Measurements from ENCODE around the gene DEPDC5. TPM values are rescaled to one million over a fixed set of nuclear protein-coding genes. Genes with fewer than 3 reads are reported as not detected.
"Not testable (repeated sequence)": the region's sequence is repeated elsewhere in the genome, so short reads cannot be mapped to it uniquely, and the experiment has no call there.

The DEPDC5 gene
- total RNA-seq, 4 donors from 2014 or later = 25.9 to 86.4 (median 45.6) TPM

DNA sequence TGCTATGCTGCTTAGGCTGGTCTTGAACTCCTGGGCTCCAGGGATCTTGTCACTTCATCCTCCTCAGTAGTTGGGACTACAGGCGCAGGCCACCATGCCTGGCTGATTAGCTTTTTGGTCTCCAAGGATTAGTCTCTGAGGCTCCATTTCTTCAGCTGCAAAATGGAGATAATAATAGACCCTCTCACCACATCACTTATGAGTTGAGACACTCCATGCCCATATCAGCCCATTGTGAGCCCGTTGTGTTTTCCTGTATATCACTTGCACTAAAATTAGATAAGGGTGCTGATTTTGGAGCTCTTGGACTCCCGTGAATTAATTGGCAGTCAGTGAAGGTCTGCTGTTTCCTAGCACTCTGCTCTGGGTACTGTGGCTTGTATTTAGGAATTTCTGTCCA, 36.0 kb downstream of the DEPDC5 start:
- 72 to 88% methylated on average over 2 to 3 of the region's 3 CpGs for WGBS, 2 donors (ENCODE audit: low coverage in 1 of 2)
- intact Hi-C loops (cut with DNase I; ENCODE audit: low total_unique reads) = no loop called here
- Histone ChIP-seq H3K27ac (no peak overlapping the region), H3K4me3 (no peak overlapping the region), H3K36me3 (peaks cover 0 to 20% (median 4%) of the 10 kb centered on the region in 4 donors), H3K27me3 (no peaks in the 10 kb centered on the region), H3K9me3 (no peaks in the 10 kb centered on the region), H3K4me1 (no peaks in the 10 kb centered on the region)
- DNase-seq = no peak
- in situ Hi-C loops (cut with MboI; ENCODE audit: low pct_ligation_motif_present in 1 of 4, low pct_unique_long_range_greater_than_20kb in 1 of 4, low sequenced_read_pairs in 3 of 4) = loop anchor here in 1 of 4 donors (25.0 kb wide), 1 partner anchor 472 kb away; the partner anchor contains the start of gene SLC5A4
- TF ChIP-seq CTCF (IDR thresholded peaks at IDR 0.05) (no peak), EP300 (IDR thresholded peaks at IDR 0.05; ENCODE audit: low read depth) (no peak), POLR2A (IDR thresholded peaks at IDR 0.05) (no peak), POLR2AphosphoS5 (IDR thresholded peaks at IDR 0.05) (no peak)

DNA sequence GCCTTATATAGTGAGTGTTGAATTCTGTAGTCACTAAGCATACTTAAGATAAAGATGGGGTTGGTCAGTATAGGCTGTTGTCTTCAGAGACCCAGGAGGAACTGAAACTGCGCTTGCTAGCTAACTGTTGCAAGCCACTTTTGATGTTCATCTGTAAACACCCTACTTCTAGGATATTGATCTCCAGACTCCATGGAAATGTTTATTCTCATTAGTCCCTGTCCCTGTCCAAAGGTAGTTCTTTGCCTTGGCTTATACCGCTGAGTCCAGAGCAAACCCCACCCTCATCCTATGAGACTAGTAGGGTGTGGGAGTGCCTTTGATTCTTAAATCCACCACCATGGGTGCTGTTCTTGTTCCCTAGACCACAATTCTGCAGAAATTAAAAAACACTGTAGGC, 36.4 kb downstream of the DEPDC5 start:
- 86 to 93% methylated on average over 2 of the region's 2 CpGs for WGBS, 2 donors (ENCODE audit: low coverage in 1 of 2)
- intact Hi-C loops (cut with DNase I; ENCODE audit: low total_unique reads) (no loop called here), in situ Hi-C loops (cut with MboI; ENCODE audit: low pct_ligation_motif_present in 1 of 4, low pct_unique_long_range_greater_than_20kb in 1 of 4, low sequenced_read_pairs in 3 of 4) (loop anchor here in 1 of 4 donors (25.0 kb wide), 1 partner anchor 472 kb away; the partner anchor contains the start of gene SLC5A4)
- TF ChIP-seq CTCF (IDR thresholded peaks at IDR 0.05) = no peak
- TF ChIP-seq EP300 (IDR thresholded peaks at IDR 0.05; ENCODE audit: low read depth) = no peak
- TF ChIP-seq POLR2A (IDR thresholded peaks at IDR 0.05) = no peak
- DNase-seq = no peak
- H3K27ac ChIP-seq = no peak overlapping the region
- H3K9me3 ChIP-seq = no peaks in the 10 kb centered on the region
- no peak overlapping the region for H3K4me3 ChIP-seq
- H3K27me3 ChIP-seq = no peaks in the 10 kb centered on the region
- H3K4me1 ChIP-seq = no peaks in the 10 kb centered on the region
- peaks cover 0 to 18% (median 3%) of the 10 kb centered on the region in 4 donors for H3K36me3 ChIP-seq

DNA sequence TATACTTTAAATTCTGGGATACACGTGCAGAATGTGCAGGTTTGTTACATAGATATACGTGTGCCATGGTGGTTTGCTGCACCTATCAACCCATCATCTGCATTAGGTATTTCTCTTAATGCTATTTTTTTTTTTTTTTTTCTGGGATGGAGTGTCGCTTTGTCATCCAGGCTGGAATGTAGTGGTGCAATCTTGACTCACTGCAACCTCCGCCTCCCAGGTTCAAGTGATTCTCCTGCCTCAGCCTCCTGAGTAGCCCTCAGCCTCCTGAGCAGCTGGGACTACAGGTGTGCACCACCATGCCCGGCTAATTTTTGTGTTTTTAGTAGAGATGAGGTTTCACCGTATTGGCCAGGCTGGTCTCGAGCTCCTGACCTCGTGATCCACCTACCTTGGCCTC, 45.5 kb downstream of the DEPDC5 start:
- intact Hi-C loops (cut with DNase I; ENCODE audit: low total_unique reads); H3K27ac ChIP-seq; H3K4me1 ChIP-seq; H3K9me3 ChIP-seq; DNase-seq; H3K4me3 ChIP-seq; H3K27me3 ChIP-seq: not testable (repeated sequence)
- H3K36me3 ChIP-seq = peaks cover 0 to 69% (median 19%) of the 10 kb centered on the region in 4 donors
- WGBS, 2 donors (ENCODE audit: low coverage in 1 of 2) = 82 to 100% methylated on average over 1 to 8 of the region's 8 CpGs
- in situ Hi-C loops (cut with MboI; ENCODE audit: low pct_ligation_motif_present in 1 of 4, low pct_unique_long_range_greater_than_20kb in 1 of 4, low sequenced_read_pairs in 3 of 4) = loop anchor here in 1 of 4 donors (25.0 kb wide), 1 partner anchor 463 kb away; the partner anchor contains the start of gene SLC5A4

DNA sequence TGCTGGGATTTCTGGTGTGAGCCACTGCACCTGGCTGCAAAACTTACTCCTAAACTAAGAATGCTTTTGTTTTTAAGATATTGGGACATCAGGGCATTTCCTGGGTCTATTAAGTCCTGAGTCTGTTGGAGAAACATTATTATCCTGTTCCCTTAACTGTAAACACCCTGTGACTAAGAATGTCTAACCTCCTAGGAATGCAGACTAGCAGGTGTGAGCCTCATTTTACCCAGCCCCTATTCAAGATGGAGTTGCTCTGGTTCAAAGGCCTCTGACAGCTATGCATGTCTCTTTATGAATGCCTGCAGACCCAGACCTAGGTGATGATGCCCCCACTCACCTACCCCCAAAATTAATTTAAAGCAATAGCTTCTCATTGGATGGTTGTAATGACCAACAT, 46.2 kb downstream of the DEPDC5 start:
- no peak overlapping the region for H3K4me3 ChIP-seq
- H3K36me3 ChIP-seq = peaks cover 0 to 76% (median 22%) of the 10 kb centered on the region in 4 donors
- no peaks in the 10 kb centered on the region for H3K4me1 ChIP-seq
- no peak for TF ChIP-seq POLR2A (IDR thresholded peaks at IDR 0.05)
- TF ChIP-seq CTCF (IDR thresholded peaks at IDR 0.05) = no peak
- no peak for TF ChIP-seq POLR2AphosphoS5 (IDR thresholded peaks at IDR 0.05)
- no peak for TF ChIP-seq EP300 (IDR thresholded peaks at IDR 0.05; ENCODE audit: low read depth)
- no peaks in the 10 kb centered on the region for H3K27me3 ChIP-seq
- in situ Hi-C loops (cut with MboI; ENCODE audit: low pct_ligation_motif_present in 1 of 4, low pct_unique_long_range_greater_than_20kb in 1 of 4, low sequenced_read_pairs in 3 of 4) = no loop called here
- intact Hi-C loops (cut with DNase I; ENCODE audit: low total_unique reads) = no loop called here
- no peaks in the 10 kb centered on the region for H3K9me3 ChIP-seq
- DNase-seq = no peak
- H3K27ac ChIP-seq = no peak overlapping the region

- intact Hi-C loops (cut with DNase I; ENCODE audit: low total_unique reads); DNase-seq; H3K4me3 ChIP-seq; H3K4me1 ChIP-seq; H3K27me3 ChIP-seq; H3K27ac ChIP-seq; in situ Hi-C loops (cut with MboI; ENCODE audit: low pct_ligation_motif_present in 1 of 4, low pct_unique_long_range_greater_than_20kb in 1 of 4, low sequenced_read_pairs in 3 of 4); H3K9me3 ChIP-seq: not testable (repeated sequence)
- WGBS, 2 donors (ENCODE audit: low coverage in 1 of 2) = 99 to 100% methylated on average over 3 to 6 of the region's 6 CpGs
- peaks cover 0 to 84% (median 26%) of the 10 kb centered on the region in 4 donors for H3K36me3 ChIP-seq
Observed at GRCh38 chr22:31800861-31801260, 47.0 kb downstream of the DEPDC5 start.

Data from transverse colon (tissue), 4 donors.